ELR (cell line): ENCODE data around the gene PLEKHB1.
"Not testable (repeated sequence)": the region's sequence is repeated elsewhere in the genome, so short reads cannot be mapped to it uniquely, and the experiment has no call there.

Experiments
- DNase-seq: peaks from one replicate; pipeline ENCODE4 v3.0.0-alpha.2; 2015; ENCODE audit warnings: low read depth

Gene PLEKHB1

GRCh38 chr11:73648571-73649046 lies 2.2 kb downstream of the PLEKHB1 start:
- no peak for DNase-seq

GRCh38 chr11:73649206-73649605 lies 2.8 kb downstream of the PLEKHB1 start:
- no peak for DNase-seq

GRCh38 chr11:73650400-73650799 lies 4.0 kb downstream of the PLEKHB1 start:
- no peak for DNase-seq

- no peak for DNase-seq
Measured at GRCh38 chr11:73651252-73651651, 4.9 kb downstream of the PLEKHB1 start.

- no peak for DNase-seq
Measured at GRCh38 chr11:73651661-73652045, 5.3 kb downstream of the PLEKHB1 start.

- DNase-seq: no peak
Measured at GRCh38 chr11:73652046-73652730, 5.8 kb downstream of the PLEKHB1 start.

- no peak for DNase-seq
Measured at GRCh38 chr11:73652856-73653559, 6.6 kb downstream of the PLEKHB1 start.

- DNase-seq: no peak
Measured at GRCh38 chr11:73653996-73654395, 7.6 kb downstream of the PLEKHB1 start.

GRCh38 chr11:73654482-73655021 lies 8.2 kb downstream of the PLEKHB1 start:
- DNase-seq: no peak

- no peak for DNase-seq
Measured at GRCh38 chr11:73655686-73656085, 9.3 kb downstream of the PLEKHB1 start.

GRCh38 chr11:73656985-73657384 lies 10.6 kb downstream of the PLEKHB1 start:
- no peak for DNase-seq

- no peak for DNase-seq
Measured at GRCh38 chr11:73659961-73660360, 13.6 kb downstream of the PLEKHB1 start.

- DNase-seq: no peak
Measured at GRCh38 chr11:73660497-73661034, 14.2 kb downstream of the PLEKHB1 start.

GRCh38 chr11:73661035-73661628 lies 14.8 kb downstream of the PLEKHB1 start:
- peak; percentile 89 for DNase-seq

- peak; percentile 19 for DNase-seq
Measured at GRCh38 chr11:73662445-73663157, 16.2 kb downstream of the PLEKHB1 start.

- DNase-seq: no peak
Measured at GRCh38 chr11:73663604-73664495, 17.5 kb downstream of the PLEKHB1 start.

- DNase-seq: no peak
Measured at GRCh38 chr11:73664877-73665276, 18.5 kb downstream of the PLEKHB1 start.

- no peak for DNase-seq
Measured at GRCh38 chr11:73667891-73668290, 21.5 kb downstream of the PLEKHB1 start.

GRCh38 chr11:73670808-73671207 lies 24.4 kb downstream of the PLEKHB1 start:
- DNase-seq: no peak

GRCh38 chr11:73671701-73672100 lies 25.3 kb downstream of the PLEKHB1 start:
- DNase-seq: no peak

GRCh38 chr11:73676552-73676951 lies 30.2 kb downstream of the PLEKHB1 start:
- DNase-seq: not testable (repeated sequence)
